Trophoblast cell (in vitro differentiated cells and primary cell): Measurements from ENCODE around the gene BNC2.

ENCODE experiments used
- DNase-seq, 2 donors: peaks; one replicate each; pipeline ENCODE4 v3.0.0-alpha.2; 2016
- H2AFZ ChIP-seq: 2 replicates; pipeline ENCODE4 v1.6.1; 2013; ENCODE audit warnings: low read length, moderate library complexity, mild to moderate bottlenecking; ENCODE audit not compliant: insufficient read depth, poor library complexity
- H2AK5ac ChIP-seq: 2 replicates; pipeline ENCODE4 v1.6.1; 2013; ENCODE audit warnings: mild to moderate bottlenecking, low read length
- H2BK120ac ChIP-seq: 2 replicates; pipeline ENCODE4 v1.6.1; 2013; ENCODE audit warnings: low read length, mild to moderate bottlenecking, moderate library complexity; ENCODE audit not compliant: insufficient read depth, poor library complexity
- H2BK12ac ChIP-seq: 2 replicates; pipeline ENCODE4 v1.6.1; 2013; ENCODE audit warnings: mild to moderate bottlenecking, low read length, moderate library complexity
- H2BK5ac ChIP-seq: 2 replicates; pipeline ENCODE4 v1.6.1; 2013; ENCODE audit warnings: low read length, low read depth, moderate library complexity, mild to moderate bottlenecking; ENCODE audit not compliant: poor library complexity
- H3K14ac ChIP-seq: 2 replicates; pipeline ENCODE4 v1.6.1; 2013; ENCODE audit warnings: mild to moderate bottlenecking, low read length
- H3K18ac ChIP-seq: 2 replicates; pipeline ENCODE4 v1.6.1; 2013; ENCODE audit warnings: mild to moderate bottlenecking, low read length
- H3K23ac ChIP-seq: 2 replicates; pipeline ENCODE4 v1.6.1; 2013; ENCODE audit warnings: low read length
- H3K27ac ChIP-seq: 2 replicates; pipeline ENCODE4 v1.5.1; 2013; ENCODE audit warnings: low read depth, mild to moderate bottlenecking, inconsistent platforms, low read length, moderate library complexity
- H3K27me3 ChIP-seq: 2 replicates; pipeline ENCODE4 v1.6.1; 2013; ENCODE audit warnings: inconsistent platforms, mild to moderate bottlenecking, low read length, moderate library complexity; ENCODE audit not compliant: insufficient read depth
- H3K36me3 ChIP-seq, 2 experiments: 1 replicate in 1 of 2; 2 replicates in 1 of 2; pipeline ENCODE4 v1.6.1; 2013; ENCODE audit warnings: low read length in 2 of 2, mild to moderate bottlenecking in 2 of 2, moderate library complexity in 1 of 2; ENCODE audit not compliant: insufficient read depth in 2 of 2, control insufficient read depth in 1 of 2
- H3K4ac ChIP-seq: 2 replicates; pipeline ENCODE4 v1.6.1; 2013; ENCODE audit warnings: low read depth, mild to moderate bottlenecking, low read length, moderate library complexity
- H3K4me1 ChIP-seq, 2 experiments: 1 replicate in 1 of 2; 2 replicates in 1 of 2; pipeline ENCODE4 v1.6.1; 2013; ENCODE audit warnings: low read length in 2 of 2, mild to moderate bottlenecking in 2 of 2, moderate library complexity in 1 of 2; ENCODE audit not compliant: insufficient read depth in 2 of 2, control insufficient read depth in 1 of 2
- H3K4me2 ChIP-seq: 2 replicates; pipeline ENCODE4 v1.6.1; 2013; ENCODE audit warnings: inconsistent platforms, mild to moderate bottlenecking, low read length, moderate library complexity
- H3K4me3 ChIP-seq: 2 replicates; pipeline ENCODE4 v1.5.1; 2013; ENCODE audit warnings: mild to moderate bottlenecking, low read depth, low read length, inconsistent platforms
- H3K79me1 ChIP-seq: one replicate; pipeline ENCODE4 v1.6.1; 2013; ENCODE audit warnings: low read length
- H3K79me2 ChIP-seq: 2 replicates; pipeline ENCODE4 v1.6.1; 2013; ENCODE audit warnings: low read length, mild to moderate bottlenecking; ENCODE audit not compliant: control insufficient read depth, insufficient read depth, poor library complexity
- H3K9ac ChIP-seq: 2 replicates; pipeline ENCODE4 v1.6.1; 2013; ENCODE audit warnings: mild to moderate bottlenecking, low read length
- H3K9me3 ChIP-seq: 2 replicates; pipeline ENCODE4 v1.6.1; 2013; ENCODE audit warnings: low read depth, mild to moderate bottlenecking, control low read depth, inconsistent platforms, low read length; ENCODE audit not compliant: insufficient read depth
- H4K12ac ChIP-seq: 2 replicates; pipeline ENCODE4 v1.6.1; 2013; ENCODE audit warnings: low read depth, mild to moderate bottlenecking, low read length, moderate library complexity
- H4K8ac ChIP-seq: 2 replicates; pipeline ENCODE4 v1.6.1; 2013; ENCODE audit warnings: low read depth, mild to moderate bottlenecking, low read length, moderate library complexity
- H4K91ac ChIP-seq: one replicate; pipeline ENCODE4 v1.6.1; 2013; ENCODE audit warnings: low read depth, mild to moderate bottlenecking, low read length, moderate library complexity
- WGBS: extraction: QIAGEN DNeasy Blood & Tissue Kit; methylation state at CpG from one replicate; pipeline ENCODE4 v1.1.7; 2013; ENCODE audit warnings: missing lambda C conversion rate; ENCODE audit not compliant: insufficient read length, insufficient coverage; ENCODE audit errors: extremely low coverage; 5-methylcytosine and 5-hydroxymethylcytosine counted together

Gene BNC2

DNA sequence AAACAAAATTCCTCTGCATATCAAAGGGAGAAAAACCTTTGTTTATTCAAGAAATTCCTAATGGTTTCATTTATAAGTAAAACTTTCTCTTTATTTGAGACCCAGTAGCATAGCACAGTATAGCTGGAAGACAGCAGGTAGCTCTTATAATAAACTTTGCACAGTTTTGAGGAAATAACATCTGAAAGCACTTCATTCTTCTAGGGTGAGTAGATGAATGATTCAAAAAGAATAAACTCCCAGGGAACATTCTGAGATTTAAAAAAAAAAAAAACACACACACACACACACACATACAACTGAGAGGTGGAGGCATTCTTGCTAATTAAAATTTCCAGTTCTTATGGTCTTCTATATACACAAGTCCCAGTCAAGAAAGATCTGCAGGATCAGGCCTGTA is 197.3 kb downstream of the BNC2 start:
- Histone ChIP-seq H3K36me3 (no peaks in the 10 kb centered on the region), H3K79me1 (no peaks in the 10 kb centered on the region), H3K4me2 (no peak overlapping the region), H3K4ac (no peak overlapping the region), H3K4me3 (no peak overlapping the region), H3K79me2 (no peaks in the 10 kb centered on the region), H2AK5ac (no peak overlapping the region), H3K4me1 (peaks cover 7 to 8% of the 10 kb centered on the region in 2 experiments), H3K27me3 (no peaks in the 10 kb centered on the region), H2BK5ac (no peak overlapping the region), H2BK120ac (no peak overlapping the region), H3K9me3 (no peaks in the 10 kb centered on the region), H3K14ac (no peak overlapping the region), H3K23ac (no peak overlapping the region), H2BK12ac (no peak overlapping the region), H3K9ac (no peak overlapping the region), H3K18ac (no peak overlapping the region), H3K27ac (no peak overlapping the region), H4K91ac (no peak overlapping the region), H4K12ac (no peak overlapping the region), H2AFZ (no peak overlapping the region), H4K8ac (no peak overlapping the region)
- no peak for DNase-seq

DNA sequence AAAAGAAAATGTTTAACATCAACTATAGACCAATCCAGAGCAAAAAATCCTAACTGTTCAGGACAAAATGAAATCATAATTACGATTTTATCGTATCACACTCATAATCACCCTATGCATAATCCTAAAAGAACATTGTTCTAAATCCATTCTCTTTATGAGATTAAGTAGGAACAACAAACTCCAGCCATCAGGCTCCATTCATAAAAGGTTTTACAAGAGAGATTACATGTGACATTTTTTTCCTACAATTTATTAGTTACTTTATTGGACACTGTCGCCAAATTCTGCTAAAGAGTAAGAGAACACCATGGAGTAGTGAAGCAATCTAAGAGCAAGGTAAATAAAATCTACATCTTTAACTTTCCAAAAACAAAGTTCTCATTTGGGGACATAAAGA is 198.0 kb downstream of the BNC2 start:
- no peak overlapping the region for H2BK12ac ChIP-seq
- no peak overlapping the region for H2AK5ac ChIP-seq
- H3K23ac ChIP-seq, result no peak overlapping the region
- no peak overlapping the region for H3K4me2 ChIP-seq
- no peak for DNase-seq
- no peak overlapping the region for H4K91ac ChIP-seq
- no peak overlapping the region for H3K18ac ChIP-seq
- no peak overlapping the region for H3K14ac ChIP-seq
- no peaks in the 10 kb centered on the region for H3K36me3 ChIP-seq
- no peaks in the 10 kb centered on the region for H3K79me2 ChIP-seq
- H4K12ac ChIP-seq, result no peak overlapping the region
- H3K27me3 ChIP-seq, result no peaks in the 10 kb centered on the region
- H2BK5ac ChIP-seq, result no peak overlapping the region
- H2BK120ac ChIP-seq, result no peak overlapping the region
- 100% methylated on average over 2 of the region's 3 CpGs for WGBS
- H4K8ac ChIP-seq, result no peak overlapping the region
- no peak overlapping the region for H3K9ac ChIP-seq
- peaks cover 7 to 8% of the 10 kb centered on the region in 2 experiments for H3K4me1 ChIP-seq
- no peak overlapping the region for H3K4me3 ChIP-seq
- H3K79me1 ChIP-seq, result no peaks in the 10 kb centered on the region
- no peak overlapping the region for H3K4ac ChIP-seq
- H3K27ac ChIP-seq, result no peak overlapping the region
- H3K9me3 ChIP-seq, result no peaks in the 10 kb centered on the region
- no peak overlapping the region for H2AFZ ChIP-seq

DNA sequence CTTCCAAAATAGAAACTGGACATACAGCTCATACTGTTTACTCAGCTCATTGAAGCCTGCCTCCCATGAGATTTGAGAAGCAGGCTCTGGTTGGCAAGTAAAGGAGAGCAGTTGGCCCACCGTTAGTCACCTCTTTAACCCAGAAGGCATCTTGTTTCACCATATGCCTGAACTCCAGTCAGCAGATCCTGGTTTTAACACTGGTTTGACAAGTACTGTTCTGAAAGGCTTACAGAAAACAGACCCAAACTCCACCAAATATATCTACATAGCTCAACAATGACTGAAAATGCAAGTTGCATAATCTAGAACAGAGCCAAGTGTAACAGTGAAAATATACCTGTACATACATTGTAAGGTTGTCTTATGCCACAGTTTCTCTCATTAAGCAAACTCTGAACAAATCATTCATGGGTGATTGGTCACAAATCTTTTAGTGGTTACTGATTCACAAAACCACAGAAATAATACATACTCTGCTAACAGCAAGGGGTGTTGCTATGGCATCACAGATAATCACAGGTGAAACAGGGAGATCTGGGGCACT is 198.8 kb downstream of the BNC2 start:
- no peaks in the 10 kb centered on the region for H3K9me3 ChIP-seq
- H2AFZ ChIP-seq, result no peak overlapping the region
- no peak overlapping the region for H2BK120ac ChIP-seq
- no peak overlapping the region for H3K4ac ChIP-seq
- H2AK5ac ChIP-seq, result no peak overlapping the region
- no peaks in the 10 kb centered on the region for H3K36me3 ChIP-seq
- no peak overlapping the region for H3K18ac ChIP-seq
- H3K79me2 ChIP-seq, result no peaks in the 10 kb centered on the region
- no peak overlapping the region for H4K8ac ChIP-seq
- no peak overlapping the region for H3K4me3 ChIP-seq
- H2BK5ac ChIP-seq, result peak overlapping the region; percentile 49
- no peak overlapping the region for H3K14ac ChIP-seq
- peaks cover 7 to 8% of the 10 kb centered on the region in 2 experiments for H3K4me1 ChIP-seq
- H3K79me1 ChIP-seq, result no peaks in the 10 kb centered on the region
- peak in 1 of 2 donors; percentile 21 for DNase-seq
- no peaks in the 10 kb centered on the region for H3K27me3 ChIP-seq
- H2BK12ac ChIP-seq, result no peak overlapping the region
- H4K91ac ChIP-seq, result no peak overlapping the region
- no CpG with 5 or more reads among the region's 1 CpG for WGBS
- H4K12ac ChIP-seq, result no peak overlapping the region
- H3K23ac ChIP-seq, result no peak overlapping the region
- no peak overlapping the region for H3K9ac ChIP-seq
- H3K27ac ChIP-seq, result peak overlapping the region; percentile 16
- no peak overlapping the region for H3K4me2 ChIP-seq

DNA sequence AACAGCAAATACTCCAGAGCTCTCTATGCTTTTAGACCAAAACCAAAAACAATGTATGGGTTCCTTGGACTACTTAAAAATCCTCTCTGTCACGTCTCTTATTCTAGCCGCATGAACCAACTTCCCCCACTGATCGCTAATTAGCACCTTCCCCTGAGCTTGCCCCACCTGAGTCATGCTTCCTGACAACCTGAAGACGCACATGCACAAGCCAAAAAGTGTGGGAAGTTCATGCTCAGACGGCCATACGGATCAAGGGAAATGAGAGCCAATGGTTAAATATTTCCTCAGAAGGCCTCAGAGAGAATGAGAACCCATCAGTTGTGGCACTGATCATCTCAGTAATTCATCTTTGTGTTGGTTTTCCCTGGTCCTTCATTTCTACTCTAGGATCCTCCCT is 199.7 kb downstream of the BNC2 start:
- WGBS, result no CpG with 5 or more reads among the region's 6 CpGs

More for the DNA sequence above, 199.7 kb downstream of the BNC2 start:
- Histone ChIP-seq H2BK120ac (peak overlapping the region; percentile 31), H3K27me3 (no peaks in the 10 kb centered on the region), H3K4me1 (peaks cover 7 to 8% of the 10 kb centered on the region in 2 experiments), H2BK12ac (peak overlapping the region; percentile 65), H3K4me2 (no peak overlapping the region), H3K23ac (no peak overlapping the region), H3K79me2 (no peaks in the 10 kb centered on the region), H4K91ac (peak overlapping the region; percentile 5), H4K12ac (no peak overlapping the region), H2AFZ (no peak overlapping the region), H3K9me3 (no peaks in the 10 kb centered on the region), H3K14ac (no peak overlapping the region), H3K36me3 (no peaks in the 10 kb centered on the region), H3K4ac (no peak overlapping the region), H4K8ac (no peak overlapping the region), H3K4me3 (no peak overlapping the region), H3K9ac (no peak overlapping the region), H3K27ac (peak overlapping the region; percentile 47), H2BK5ac (no peak overlapping the region), H3K79me1 (no peaks in the 10 kb centered on the region), H2AK5ac (no peak overlapping the region), H3K18ac (peak overlapping the region; percentile 56)
- DNase-seq, result no peak
